NCI-H146 (cell line): ENCODE results near the gene KCNK4.

Experiments
- DNase-seq: peaks from one replicate; lab custom pipeline; 2025; lab: John Stamatoyannopoulos, UW

KCNK4 gene

GRCh38 chr11:64253481-64253880, 37.6 kb upstream of the KCNK4 start:
- no peak for DNase-seq

DNA sequence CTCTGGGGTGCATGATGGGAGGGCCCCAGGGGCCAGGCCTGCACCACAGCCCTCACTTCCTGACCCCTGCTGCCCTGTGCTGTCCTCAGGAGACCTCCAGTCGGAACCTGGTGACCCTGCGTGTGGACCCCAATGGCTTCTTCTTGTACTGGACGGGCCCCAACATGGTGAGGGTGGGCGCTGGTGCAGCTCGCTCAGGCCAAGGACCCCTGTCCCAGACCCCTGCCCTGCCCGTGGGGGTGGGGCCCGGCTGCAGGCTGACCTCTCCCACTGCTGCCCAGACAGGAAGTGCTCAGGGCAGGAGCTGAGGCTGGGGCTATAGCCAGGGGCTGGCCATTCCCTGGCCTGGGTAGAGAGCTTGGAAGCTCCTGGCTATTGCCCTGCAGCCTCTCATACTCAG, 36.8 kb upstream of the KCNK4 start:
- no peak for DNase-seq

- no peak for DNase-seq
Measured at GRCh38 chr11:64255135-64256128, 35.7 kb upstream of the KCNK4 start.

DNA sequence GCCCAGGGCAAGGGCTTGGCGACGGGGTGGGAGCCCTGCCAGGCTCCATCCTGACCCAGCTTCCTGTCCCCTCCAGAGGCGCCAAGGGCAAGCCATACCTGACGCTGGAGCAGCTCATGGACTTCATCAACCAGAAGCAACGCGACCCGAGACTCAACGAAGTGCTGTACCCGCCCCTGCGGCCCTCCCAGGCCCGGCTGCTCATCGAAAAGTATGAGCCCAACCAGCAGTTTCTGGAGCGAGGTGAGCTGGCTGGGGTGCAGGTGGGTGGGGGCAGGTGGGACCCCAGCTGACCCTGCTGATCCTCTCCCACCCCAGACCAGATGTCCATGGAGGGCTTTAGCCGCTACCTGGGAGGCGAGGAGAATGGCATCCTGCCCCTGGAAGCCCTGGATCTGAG, 34.8 kb upstream of the KCNK4 start:
- DNase-seq = no peak

- no peak for DNase-seq
Measured at GRCh38 chr11:64258356-64258755, 32.7 kb upstream of the KCNK4 start.

- DNase-seq = no peak
Measured at GRCh38 chr11:64258946-64259532, 32.1 kb upstream of the KCNK4 start.

DNA sequence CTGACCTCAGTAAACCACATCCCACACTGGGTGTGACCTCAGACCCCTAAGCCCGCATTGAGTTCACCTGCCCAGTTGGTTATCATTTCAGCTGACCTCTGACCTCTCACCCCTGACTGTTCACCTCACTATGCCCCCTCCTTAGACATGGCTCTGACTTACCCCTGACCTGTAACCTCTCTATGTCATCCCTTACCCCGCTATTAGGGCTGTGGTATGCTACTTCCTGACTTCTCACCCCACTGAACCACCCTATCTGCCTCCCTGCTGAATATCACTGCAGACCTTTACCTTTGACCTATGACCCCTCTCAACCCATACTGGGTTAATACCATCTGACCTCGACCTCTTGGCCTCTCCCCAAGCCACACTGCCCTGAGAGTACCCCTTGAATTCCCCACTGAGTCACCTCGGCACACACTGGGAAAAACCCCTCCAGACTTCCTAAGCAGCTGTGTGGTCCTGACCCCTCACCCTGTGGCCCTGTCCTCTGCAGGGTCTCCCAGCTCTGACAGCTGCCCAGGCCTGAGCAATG, 31.5 kb upstream of the KCNK4 start:
- no peak for DNase-seq

- no peak for DNase-seq
Measured at GRCh38 chr11:64260147-64260708, 30.9 kb upstream of the KCNK4 start.

- no peak for DNase-seq
Measured at GRCh38 chr11:64261556-64262080, 29.5 kb upstream of the KCNK4 start.

- no peak for DNase-seq
Measured at GRCh38 chr11:64262271-64263002, 28.7 kb upstream of the KCNK4 start.

DNA sequence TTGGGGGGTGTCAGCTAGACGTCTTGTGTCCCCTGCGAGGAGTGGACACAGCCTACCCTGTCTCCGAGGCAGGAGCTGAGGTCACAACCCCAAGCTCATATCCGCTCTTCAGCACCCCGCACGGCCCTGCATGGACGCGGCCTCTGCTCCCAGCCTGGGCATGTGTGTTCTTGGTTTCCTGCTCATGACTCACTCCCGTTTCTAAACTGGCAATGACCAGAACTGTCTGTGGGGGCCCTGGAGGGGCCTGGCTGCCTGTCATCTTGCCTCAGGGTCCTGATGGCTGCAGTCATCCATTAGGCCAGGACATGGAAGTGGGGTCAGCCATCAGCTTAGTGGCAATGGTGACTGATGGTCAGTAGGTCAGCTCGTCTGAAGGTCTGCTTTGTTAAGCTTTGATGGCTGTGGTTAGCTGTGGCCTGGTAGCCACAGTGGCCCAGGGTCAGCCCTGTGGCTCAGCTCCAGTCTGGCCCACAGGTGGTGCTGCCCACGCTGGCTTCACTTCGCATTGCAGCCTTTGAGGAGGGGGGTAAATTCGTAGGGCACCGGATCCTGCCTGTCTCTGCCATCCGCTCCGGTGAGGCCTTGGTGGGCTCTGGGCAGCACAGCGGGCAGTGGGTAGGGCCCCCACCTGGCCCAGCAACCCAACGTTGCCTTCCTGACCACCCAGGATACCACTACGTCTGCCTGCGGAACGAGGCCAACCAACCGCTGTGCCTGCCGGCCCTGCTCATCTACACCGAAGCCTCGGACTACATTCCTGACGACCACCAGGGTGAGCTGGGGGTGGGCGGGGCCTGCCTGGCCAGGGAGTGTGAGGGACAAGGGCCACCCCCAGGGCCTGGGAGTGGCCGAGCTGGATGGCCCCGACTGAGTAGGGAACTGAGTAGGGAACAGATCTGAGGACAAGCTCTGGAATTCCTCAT, 27.8 kb upstream of the KCNK4 start:
- no peak for DNase-seq

- DNase-seq = no peak
Measured at GRCh38 chr11:64263947-64264317, 27.2 kb upstream of the KCNK4 start.

GRCh38 chr11:64264371-64264852, 26.7 kb upstream of the KCNK4 start:
- no peak for DNase-seq

DNA sequence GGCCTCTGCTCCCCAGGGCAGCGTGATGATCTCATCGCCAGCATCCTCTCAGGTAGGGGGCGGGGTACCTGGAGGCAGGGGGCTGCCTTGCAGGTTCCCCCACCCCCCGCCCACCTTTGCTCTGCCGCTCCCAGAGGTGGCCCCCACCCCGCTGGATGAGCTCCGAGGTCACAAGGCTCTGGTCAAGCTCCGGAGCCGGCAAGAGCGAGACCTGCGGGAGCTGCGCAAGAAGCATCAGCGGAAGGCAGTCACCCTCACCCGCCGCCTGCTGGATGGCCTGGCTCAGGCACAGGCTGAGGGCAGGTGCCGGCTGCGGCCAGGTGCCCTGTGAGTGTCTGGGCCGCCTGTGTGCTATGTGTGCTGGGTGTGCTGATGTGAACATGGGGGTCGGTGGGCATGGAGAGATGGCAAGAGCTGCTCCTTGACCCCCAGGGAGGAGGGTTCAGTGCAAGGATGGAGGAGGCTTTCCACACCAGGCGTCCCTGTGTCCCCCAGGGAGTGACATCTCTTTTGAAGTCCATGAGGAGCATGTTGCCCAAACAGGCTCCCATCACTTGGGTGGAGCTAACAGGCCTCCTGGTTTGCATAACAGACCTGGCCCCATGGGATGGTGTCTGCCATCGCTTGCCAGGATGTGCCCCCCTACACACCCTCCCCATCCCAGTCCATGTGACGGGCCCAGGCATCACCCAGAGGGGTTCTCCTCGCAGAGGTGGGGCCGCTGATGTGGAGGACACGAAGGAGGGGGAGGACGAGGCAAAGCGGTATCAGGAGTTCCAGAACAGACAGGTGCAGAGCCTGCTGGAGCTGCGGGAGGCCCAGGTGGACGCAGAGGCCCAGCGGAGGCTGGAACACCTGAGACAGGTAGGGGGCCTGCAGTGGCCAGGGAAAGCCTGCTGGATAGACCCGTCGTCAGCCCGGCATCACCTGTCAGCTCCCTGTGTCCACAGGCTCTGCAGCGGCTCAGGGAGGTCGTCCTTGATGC, 25.6 kb upstream of the KCNK4 start:
- peak; percentile 84 for DNase-seq

DNA sequence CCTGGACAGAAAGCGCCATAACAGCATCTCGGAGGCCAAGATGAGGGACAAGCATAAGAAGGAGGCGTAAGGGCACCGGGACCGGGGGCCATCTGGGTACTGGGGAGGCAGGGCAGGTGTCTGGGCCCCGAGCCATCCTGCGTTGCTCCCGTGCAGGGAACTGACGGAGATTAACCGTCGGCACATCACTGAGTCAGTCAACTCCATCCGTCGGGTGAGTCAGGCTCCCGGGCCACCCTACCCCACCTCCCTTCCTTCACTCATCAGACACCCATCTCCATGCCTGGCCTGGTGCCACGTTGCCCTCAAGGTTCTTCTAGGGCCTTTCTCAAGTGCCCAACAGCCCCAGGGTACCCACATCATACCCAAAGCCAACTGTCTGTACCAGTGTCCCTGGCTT, 24.8 kb upstream of the KCNK4 start:
- no peak for DNase-seq

DNA sequence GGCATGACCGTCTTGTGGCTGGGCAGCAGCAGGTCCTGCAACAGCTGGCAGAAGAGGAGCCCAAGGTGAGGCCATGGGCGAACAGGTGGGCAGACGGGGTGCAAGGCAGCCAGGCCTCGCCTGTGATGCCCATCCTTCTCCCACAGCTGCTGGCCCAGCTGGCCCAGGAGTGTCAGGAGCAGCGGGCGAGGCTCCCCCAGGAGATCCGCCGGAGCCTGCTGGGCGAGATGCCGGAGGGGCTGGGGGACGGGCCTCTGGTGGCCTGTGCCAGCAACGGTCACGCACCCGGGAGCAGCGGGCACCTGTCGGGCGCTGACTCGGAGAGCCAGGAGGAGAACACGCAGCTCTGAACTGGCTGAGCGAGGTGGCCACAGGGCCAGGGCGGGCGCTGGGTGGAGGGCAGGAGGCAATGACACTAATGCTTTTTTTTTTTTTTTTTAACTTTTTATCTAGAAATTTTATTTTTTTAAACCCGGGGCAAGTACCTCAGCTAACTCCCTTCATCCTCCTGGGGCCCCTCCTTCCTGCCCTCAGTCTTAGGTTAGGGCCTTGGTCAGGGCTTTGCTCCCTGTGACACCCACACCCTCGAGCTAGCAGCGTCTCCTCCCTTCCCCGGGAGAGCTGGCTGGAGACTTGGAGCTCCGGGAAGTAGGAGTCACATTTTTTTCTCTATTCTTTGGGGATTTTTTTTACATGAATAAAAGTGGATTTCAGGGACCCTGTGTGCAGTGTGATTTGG, 23.7 kb upstream of the KCNK4 start:
- DNase-seq = no peak

- DNase-seq = peak; percentile 74
Measured at GRCh38 chr11:64268025-64268892, 22.8 kb upstream of the KCNK4 start.
